ENCODE data around the gene SHB. TPM values are rescaled to one million over a fixed set of nuclear protein-coding genes. Genes with fewer than 3 reads are reported as not detected.

The SHB gene
- total RNA-seq, 4 donors from 2014 or later, result 27.6 to 42.6 (median 34.5) TPM

DNA sequence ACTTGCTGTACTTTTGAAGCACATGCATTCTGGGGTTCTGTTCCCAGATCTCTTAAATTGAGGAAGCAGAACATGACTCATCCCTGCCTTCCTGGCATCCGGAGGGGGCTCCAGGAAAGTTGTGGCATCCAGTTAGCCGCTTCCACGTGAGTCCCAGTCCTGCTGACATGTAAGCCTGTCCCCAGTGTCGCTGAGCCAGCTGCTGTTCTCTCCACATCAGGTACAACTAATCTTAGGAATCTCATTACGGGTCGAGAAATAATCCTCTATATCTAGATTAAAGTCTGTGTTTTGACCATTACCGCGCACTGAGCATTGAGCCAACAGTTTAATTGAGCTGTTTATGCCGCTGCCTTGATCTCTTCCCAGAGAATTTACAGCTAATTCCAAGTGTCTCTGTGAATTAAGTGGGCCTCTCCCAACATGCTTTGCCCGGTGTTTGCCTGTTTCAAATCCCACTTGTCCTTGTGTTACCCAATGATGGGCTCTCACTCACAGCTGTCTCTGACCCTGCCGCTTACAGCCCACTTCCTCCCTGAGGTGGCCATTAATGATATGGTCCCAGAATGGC, 10.5 kb upstream of the SHB start:
- DNase-seq (ENCODE audit: low spot score in 2 of 2), result peak; percentile 53 to 89
- intact Hi-C loops (cut with DNase I; ENCODE audit: low total_unique reads), result loop anchor here (10.0 kb wide), 1 partner anchor 75 kb away; no protein-coding TSS in a partner anchor
- 20 to 31% methylated on average over 11 of the region's 11 CpGs for WGBS, 2 donors
- no peak for TF ChIP-seq CTCF (IDR thresholded peaks at IDR 0.05)
- TF ChIP-seq POLR2A (IDR thresholded peaks at IDR 0.05), result no peak
- H3K4me3 ChIP-seq (ENCODE audit: low read depth, poor library complexity, severe bottlenecking), result no peak overlapping the region

GRCh38 chr9:38075272-38075671, 6.2 kb upstream of the SHB start:
- WGBS, 2 donors, result 95% methylated on average over 33 to 34 of the region's 34 CpGs
- no peak for TF ChIP-seq POLR2A (IDR thresholded peaks at IDR 0.05)
- TF ChIP-seq CTCF (IDR thresholded peaks at IDR 0.05), result no peak
- intact Hi-C loops (cut with DNase I; ENCODE audit: low total_unique reads), result no loop called here
- no peak overlapping the region for H3K4me3 ChIP-seq (ENCODE audit: low read depth, poor library complexity, severe bottlenecking)
- DNase-seq (ENCODE audit: low spot score in 2 of 2), result peak in 1 of 2 donors; percentile 82

- intact Hi-C loops (cut with DNase I; ENCODE audit: low total_unique reads), result no loop called here
- 78 to 86% methylated on average over 5 of the region's 5 CpGs for WGBS, 2 donors
- TF ChIP-seq POLR2A (IDR thresholded peaks at IDR 0.05), result no peak
- TF ChIP-seq CTCF (IDR thresholded peaks at IDR 0.05), result no peak
- DNase-seq (ENCODE audit: low spot score in 2 of 2), result peak in 1 of 2 donors; percentile 74
- no peak overlapping the region for H3K4me3 ChIP-seq (ENCODE audit: low read depth, poor library complexity, severe bottlenecking)
Observed at GRCh38 chr9:38074441-38074961, 5.5 kb upstream of the SHB start.

DNA sequence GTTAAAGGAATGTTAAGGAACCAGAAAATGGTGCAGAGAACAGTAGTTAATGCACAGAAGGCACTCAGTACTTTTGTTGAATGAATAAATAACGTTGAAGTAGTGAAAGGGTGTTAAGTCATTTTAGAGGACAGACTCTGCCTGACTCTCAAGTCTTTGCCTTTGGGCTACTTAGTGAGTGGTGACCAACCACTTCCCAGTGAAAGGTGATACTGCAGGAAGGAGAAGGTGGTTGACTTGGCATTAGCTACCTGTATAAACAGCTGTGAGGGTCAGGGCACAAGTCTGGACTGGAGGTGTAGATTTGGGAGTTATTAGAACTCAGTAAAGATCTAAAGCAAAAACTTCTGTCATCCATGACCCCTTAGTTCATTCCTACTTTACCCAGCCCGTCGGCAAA, 4.9 kb upstream of the SHB start:
- H3K4me3 ChIP-seq (ENCODE audit: low read depth, poor library complexity, severe bottlenecking), result no peak overlapping the region
- intact Hi-C loops (cut with DNase I; ENCODE audit: low total_unique reads), result no loop called here
- 74 to 81% methylated on average over 3 of the region's 3 CpGs for WGBS, 2 donors
- no peak for DNase-seq (ENCODE audit: low spot score in 2 of 2)
- no peak for TF ChIP-seq POLR2A (IDR thresholded peaks at IDR 0.05)
- no peak for TF ChIP-seq CTCF (IDR thresholded peaks at IDR 0.05)

DNA sequence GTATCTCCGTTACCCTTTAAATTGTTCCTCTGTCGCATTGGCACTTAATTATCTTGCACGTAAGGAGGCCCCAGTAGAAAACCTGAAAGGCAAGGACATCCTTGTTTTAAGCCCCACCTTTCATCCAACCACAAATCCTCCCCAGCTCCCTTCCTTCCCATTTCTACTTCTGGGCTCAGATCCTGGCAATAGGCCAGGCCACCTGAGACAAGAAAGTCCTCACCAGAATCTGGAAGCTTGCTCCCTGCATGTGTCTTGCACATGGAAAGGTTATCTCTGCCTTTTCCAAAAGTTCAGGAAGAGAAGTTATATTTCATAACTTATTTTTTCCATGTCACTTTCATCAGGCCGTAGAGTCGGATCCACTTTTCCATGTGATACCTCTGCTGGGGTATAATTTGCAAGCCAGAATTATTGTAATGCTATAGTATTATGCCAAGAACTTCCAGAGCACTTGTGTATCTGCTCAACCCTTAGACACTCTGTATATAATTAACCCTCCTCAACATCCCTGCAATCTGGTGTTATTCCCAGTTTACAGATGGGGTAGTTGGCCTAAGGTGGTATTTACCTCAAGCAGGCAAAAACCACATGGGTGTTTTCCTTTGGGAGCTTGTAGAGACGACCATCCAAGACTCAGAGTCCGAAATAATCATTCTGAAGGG, 2.6 kb upstream of the SHB start:
- DNase-seq (ENCODE audit: low spot score in 2 of 2), result no peak
- 51 to 54% methylated on average over 7 of the region's 7 CpGs for WGBS, 2 donors
- intact Hi-C loops (cut with DNase I; ENCODE audit: low total_unique reads), result no loop called here
- TF ChIP-seq CTCF (IDR thresholded peaks at IDR 0.05) (no peak), POLR2A (IDR thresholded peaks at IDR 0.05) (no peak)
- no peak overlapping the region for H3K4me3 ChIP-seq (ENCODE audit: low read depth, poor library complexity, severe bottlenecking)

Measured in lower leg skin (tissue), 4 donors.